GM21786 (cell line): ENCODE measurements around the gene TBCD.
"Not testable (repeated sequence)": the region's sequence is repeated elsewhere in the genome, so short reads cannot be mapped to it uniquely, and the experiment has no call there.

ENCODE experiments used
- ATAC-seq: cut with Tn5 transposase; IDR thresholded peaks from one replicate; pipeline ENCODE4 v1.9.1; 2021; ENCODE audit not compliant: unreplicated experiment

The TBCD gene

DNA sequence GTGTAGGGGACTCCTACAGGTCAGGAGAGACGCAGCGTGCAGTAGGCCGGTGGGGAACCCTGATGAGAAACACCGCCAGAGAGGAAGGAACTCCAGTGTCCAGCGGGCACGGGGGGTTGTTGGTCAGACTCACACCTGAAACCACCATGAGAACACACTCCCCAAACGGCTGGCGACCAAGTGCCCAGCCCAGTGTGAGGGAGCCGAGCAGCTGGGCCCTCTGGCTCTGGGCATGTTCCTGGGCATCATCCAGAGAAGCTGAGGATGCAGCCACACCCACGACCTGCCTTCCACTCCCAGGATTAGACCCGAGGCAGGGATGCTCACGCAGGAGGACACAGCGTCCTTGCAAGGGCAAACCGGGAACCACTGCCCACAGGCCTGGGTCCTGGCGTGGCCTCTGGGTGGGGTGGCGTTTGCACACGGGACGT lies 196.2 kb downstream of the TBCD start:
- ATAC-seq = no peak

DNA sequence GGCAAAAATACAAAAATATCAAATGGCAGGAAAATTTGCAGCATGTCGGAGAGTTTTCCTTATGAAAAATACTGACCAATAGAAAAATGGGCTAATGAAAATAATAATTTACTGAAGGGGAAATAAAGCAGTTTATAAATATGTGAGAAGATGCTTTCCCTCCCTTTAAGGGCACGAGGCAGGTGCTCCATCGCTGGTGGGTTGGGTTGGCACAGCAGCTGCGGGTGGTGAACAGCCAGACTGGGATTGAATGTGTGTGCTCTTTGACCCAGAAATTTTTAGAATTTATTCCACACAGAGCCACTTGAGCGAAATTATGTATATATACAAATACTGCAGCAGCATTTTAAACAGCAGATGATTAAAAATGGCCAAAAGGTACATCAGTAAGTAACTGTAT lies 197.1 kb downstream of the TBCD start:
- ATAC-seq = no peak

DNA sequence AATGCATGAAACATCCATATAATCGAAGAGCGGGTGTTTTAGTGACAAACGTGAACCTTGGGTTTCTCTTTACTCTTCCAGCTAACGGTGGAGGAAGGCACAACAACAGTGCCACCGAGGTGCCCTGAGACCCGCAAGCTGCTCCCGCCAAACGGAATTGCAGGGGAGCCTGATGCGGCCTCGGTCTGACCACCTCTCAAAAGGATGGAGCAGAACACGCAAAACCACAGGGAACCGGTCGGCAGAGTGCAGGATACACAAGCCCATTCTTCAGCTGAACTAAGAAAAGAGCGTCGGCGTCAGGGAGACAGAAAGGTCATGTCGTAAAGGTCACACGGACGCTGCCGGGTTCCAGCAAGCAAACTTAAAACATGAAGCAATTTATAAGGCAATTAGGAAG lies 197.5 kb downstream of the TBCD start:
- no peak for ATAC-seq

DNA sequence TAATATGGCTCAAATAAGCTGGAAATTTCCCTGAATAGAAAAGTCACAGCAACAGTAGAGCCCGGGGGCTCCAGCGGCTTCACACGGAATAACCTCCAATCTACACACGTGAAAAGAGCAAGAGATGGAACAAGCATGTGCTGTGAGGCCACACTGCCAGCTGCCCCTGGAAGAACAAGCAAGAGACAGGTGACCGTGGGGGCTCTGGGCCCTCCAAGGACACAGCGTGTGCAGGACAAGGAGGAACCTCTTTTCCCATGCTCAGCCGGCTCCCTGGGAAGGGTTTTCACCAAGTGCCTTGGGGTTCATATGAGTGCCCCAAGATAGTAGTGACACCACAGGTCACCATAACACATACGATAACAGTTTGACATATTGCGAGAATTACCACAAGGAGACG lies 198.1 kb downstream of the TBCD start:
- ATAC-seq = no peak

DNA sequence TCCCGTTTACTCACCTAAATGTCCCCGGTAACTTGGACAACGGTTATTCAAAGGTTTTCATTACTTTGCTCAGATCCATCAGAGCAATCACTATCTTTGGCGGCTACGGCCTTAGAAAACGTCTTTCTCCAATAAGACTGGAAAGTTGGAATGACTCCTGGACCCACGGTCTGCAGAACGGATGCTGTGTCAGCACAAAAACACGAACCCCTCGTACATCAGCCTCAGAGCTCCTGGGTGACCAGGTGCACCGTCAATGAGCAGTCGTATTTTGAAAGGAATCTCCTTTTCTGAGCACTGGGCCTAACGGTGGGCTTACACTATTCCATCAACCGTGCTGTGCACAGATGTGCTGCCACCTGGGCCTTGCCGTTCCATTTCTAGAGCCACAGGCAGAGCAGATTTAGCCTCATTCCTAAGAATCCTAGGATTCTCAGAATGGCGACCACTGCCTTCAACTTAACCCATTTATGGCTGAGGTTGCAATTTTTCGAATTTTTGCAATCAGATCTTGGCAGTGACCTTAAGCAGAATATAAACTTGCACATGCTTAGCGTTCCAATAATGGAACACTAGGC lies 198.7 kb downstream of the TBCD start:
- no peak for ATAC-seq

DNA sequence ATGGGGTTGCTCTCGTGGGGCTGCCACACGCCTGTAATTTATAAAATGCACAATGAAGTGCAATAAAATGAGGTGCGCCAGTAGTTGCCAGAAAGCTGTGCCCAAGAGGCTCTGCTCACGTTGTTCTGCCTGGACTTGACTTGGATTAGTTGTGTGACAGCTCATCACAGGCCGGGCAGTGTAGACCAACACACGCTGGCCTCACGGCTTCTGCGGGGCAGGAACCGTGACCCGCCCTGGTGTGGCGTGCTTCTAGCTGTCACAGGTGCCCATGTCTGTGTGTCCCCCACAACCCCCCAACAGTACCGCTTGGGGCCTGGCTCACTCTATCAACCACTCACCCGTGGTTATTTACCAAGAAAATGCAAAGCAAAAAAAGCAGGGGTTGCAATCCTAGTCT lies 200.2 kb downstream of the TBCD start:
- ATAC-seq = no peak

DNA sequence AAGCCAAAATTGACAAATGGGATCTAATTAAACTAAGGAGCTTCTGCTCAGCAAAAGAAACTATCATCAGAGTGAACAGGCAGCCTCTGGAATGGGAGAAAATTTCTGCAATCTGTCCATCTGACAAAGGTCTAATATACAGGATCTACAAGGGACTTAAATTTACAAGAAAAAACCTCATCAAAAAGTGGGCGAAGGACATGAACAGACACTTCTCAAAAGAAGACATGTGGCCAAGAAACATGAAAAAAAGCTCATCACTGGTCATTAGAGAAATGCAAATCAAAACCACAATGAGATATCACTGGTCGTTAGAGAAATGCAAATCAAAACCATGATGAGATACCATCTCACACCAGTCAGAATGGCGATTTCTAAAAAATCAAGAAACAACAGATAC lies 203.2 kb downstream of the TBCD start:
- not testable (repeated sequence) for ATAC-seq

DNA sequence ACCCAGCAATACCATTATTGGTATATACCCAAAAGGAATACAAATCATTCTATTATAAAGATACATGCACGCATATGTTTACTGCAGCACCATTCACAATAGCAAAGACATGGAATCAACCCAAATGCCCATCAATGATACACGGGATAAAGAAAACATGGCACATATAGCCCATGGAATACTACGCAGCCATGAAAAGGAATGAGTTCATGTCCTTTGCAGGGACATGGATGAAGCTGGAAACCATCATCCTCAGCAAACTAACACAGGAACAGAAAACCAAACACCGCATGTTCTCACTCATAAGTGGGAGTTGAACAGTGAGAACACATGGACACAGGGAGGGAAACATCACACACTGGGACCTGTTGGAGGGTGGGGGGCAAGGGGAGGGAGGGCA lies 203.8 kb downstream of the TBCD start:
- ATAC-seq = not testable (repeated sequence)

DNA sequence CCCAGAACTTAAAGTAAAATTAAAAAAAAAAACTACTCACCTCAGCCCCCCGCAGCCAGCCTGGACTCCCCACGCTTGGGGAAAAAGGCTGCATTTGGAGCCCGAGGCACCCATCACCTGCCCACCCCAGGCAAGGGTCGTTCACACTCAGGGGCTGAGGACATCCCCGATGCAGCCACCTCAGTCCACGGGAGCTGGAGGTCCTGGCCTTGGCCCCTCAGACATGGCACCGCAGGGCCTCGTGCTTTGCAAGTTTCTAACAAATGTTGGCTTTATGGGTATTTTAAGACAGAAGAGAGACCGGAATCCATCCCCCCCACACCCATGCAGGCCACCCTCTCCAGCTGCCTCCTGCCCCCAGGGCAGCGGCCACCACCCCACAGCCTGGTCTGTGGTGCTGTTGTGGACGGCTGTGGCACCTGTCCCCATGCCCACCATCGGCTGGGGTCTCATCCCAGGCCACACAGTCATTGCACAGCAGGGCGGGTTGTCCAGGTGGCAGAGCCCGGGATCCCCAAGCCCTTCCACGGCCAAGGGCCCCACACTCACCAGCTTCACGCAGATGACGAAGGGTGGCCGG lies 204.4 kb downstream of the TBCD start:
- no peak for ATAC-seq

DNA sequence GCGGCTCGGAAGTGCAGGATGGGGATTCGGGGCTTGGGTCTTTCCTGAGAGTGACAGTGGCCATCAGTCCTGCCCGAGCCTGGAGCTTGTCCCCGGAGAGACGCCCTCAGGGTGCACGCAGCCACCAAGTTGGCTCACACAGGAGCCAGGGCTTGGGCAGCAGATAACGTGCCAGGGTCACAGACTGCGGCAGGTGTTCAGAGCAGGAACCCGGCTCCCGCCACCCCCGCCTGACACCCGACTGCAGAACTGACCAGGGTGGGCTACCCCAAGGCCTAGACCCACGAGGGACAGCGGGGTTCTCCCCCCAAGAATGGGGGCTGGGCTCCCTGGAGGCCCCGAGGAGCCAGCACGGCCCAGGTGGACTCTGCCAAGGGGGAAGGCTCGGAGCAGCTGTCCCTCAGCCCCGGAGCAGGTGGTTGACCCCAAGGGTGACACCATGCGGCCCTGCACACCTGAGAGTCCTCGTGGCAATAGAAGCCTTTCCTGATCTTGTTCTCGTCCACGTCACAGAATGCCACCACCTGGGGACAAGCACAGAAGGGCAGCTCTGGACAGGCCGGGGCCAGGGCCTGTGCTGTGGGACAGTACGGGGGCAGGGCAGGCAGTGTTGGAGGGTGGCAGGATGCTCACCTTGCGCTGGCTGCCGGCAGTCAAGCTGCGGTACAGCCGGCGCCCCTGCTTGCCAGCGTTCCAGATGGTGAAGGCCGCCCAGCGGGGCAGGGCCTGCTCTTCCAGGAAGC lies 205.0 kb downstream of the TBCD start:
- ATAC-seq = no peak

DNA sequence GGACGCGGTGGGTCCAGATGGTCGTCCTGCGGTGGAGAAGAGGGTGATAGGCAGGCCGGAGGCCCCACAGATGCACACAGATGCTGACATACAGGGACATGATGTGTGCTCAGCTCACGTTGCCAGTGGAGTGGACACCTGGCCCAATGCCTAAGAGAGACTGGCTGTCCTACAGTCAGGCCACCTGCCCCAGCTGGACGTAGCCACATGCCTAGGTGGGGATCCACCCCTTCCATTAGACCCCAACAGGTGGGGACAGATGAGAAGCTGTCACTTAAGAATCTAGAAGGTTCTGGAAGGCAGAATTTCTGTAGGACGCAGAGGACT lies 205.6 kb downstream of the TBCD start:
- no peak for ATAC-seq

DNA sequence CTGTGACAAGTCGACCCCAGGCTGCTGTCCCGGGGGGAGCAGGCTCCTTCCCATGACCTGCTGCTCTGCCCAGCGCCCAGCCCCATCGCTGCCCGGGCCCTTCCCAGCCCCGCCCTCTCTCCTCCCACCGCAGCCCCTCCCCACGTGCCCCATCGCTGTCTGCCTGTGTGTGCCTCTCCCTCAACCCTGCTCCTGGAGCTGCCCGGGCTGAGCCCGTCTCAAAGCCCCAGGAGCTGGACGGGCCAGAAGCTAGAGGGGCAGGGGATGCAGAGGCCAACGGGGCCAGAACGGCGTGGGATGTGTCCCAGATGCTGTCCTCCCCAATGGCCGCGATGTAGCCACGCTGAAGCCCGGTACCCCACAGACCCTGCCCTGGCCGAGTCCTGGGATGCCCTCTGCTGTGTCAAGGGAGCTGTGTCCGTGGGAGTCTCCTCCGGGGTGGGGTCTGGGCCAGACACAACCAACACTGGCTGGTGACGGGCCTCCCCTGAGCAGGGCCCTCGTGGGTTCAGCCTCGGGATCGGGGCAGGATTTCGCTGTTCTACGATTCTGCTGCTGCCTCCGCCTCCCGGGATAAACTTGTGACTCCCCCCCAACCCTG lies 206.2 kb downstream of the TBCD start:
- ATAC-seq = no peak

DNA sequence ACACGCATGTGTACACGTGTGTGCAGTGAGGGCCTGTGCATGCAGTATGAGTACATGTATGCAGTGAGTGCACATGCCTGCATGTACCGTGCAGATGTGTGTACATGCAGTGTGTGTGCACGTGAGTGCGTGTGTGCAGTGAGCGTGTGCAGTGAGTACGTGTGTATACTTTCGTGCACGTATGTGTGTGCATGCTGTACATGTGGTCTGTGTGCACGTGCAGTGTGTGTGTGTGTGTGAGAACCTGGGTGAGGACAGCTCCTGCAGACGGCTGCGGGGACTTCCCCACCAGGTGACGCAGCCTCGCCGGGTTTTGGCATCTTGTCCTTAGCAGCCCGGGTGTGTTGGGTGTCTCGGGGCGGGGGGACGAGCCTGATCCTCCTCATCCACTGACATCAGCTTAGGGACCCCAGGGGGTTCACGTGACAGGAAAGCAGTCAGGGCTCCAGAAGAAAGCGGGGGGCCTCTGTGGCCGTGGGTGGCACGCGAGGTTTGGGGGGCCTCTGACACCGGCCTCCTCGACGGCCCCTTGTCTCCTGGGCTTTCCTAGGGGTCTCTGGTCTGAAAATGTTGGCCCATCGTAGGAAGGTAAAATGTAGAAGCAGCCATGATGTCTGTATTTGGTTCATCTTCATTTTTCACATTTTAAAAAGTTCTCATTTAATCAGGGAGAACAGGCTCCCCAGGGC lies 207.5 kb downstream of the TBCD start:
- no peak for ATAC-seq

DNA sequence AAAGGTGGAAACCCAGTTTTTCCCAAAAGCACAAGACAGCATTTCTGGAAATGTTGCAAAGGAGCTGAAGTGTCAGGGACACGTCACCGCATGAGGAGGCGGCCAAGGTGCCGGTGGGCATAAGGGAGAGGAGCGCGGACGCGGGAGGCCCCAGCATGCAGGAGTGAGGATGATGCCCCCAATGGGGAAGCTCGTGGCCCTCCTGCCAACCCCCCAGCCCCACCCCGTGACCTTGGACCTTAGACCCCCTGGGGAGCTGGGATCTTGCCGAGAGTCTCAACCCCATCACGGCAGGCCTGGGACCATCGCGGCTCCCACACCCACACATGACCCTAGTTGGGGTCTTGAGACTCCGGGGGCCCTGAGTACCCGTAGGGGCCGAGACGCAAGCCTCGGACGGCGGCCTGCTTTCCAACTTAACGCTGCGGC lies 208.1 kb downstream of the TBCD start:
- ATAC-seq = no peak

DNA sequence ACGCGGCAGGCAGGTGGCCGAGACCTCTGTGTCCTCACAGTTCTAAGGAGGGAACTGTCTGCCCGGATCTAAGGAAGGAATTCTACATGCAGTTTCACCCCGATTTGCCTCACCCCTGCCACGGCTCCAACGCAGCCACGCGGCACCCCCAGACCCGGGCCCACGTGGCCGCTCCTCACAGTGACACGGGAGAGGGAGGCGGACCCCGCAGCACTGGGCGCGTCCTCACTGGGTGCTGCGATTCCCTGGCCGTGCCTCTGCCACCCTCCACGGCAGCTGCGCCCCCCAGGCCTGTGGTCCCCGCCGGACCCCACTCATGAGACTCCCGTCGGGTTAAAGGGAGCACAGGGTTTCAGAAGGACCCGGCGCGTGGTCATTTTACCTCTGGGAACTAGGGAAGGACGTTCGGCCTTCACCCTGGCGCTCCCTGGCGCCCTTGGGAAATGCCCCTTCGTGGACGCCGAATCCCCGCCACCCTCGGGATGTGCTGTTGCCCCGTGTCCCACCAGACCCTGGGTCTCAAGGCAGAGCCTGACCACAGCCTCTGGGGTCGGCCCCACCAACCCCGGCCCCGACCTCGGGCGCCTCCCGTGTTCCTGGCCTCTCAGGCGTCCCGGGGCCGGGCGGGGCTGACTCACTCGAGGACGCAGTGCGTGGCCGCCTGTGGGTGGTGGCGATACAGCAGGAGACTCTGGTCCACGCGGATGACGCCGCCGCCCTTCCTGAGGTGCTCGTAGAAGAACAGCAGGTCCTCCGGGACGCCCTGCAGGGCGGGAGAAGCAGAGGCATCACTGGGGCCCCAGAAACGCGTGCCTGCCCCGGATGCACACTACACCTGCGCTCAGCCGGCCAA lies 208.8 kb downstream of the TBCD start:
- ATAC-seq = no peak

DNA sequence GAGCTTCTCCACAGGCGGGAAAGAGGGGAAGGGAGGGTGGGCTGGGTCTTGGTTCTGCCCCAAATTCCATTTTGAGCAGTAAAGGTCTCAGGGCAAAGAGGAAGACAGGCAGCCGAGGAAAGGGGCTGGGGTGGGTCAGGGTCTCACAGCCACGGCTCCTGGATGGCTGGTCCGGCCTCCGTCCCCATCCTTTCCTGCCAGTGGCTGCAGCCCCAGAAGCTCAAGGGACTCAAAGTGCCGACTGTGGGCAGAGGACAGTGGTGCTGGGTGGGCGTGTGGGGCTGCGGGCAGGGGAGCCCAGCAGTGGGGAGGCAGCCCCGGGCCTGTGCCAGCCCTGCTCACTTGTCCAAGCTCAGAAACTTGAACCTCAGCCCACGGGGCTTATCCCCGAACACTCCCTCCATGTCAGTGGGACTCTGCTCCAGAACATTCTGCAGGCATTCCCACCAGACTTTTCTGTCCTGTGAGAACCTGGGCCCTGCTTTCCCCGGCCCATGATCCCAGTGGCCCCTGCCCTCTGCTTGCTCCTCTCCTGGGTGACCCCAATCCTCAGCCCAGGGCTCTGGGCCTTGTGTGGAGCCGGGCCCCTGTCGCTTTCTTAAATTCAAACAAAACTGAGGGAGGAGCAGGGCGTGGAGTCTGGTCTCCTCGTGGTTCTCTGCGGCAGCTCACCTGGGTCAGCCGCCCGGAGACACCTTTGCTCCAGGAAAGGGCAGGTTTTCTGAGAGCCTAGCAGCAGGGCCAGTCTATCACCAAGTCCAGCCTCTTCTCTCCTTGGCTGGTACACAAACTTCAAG lies 209.7 kb downstream of the TBCD start:
- ATAC-seq = no peak

DNA sequence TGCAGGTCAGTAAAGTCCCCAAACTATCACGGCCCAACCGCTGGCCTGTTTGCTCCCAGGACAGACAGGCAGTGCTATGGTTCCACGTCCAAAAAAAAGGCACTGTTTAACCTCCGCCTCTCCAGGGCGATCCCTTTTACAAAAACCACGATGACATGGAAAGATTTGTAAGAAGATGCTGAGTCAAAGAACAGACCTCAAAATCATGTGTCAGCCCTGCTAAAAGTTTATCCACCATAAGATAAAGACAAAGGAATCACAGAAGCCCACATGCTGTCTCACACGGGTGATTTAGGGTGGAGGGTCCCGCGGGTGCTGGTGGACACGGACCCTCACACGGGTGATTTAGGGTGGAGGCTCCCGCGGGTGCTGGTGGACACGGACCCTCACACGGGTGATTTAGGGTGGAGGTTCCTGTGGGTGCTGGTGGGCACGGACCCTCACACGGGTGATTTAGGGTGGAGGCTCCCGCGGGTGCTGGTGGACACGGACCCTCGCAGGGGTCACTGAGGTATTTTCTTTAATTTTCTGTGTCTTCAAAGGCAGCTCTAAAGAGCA lies 210.4 kb downstream of the TBCD start:
- ATAC-seq = no peak

DNA sequence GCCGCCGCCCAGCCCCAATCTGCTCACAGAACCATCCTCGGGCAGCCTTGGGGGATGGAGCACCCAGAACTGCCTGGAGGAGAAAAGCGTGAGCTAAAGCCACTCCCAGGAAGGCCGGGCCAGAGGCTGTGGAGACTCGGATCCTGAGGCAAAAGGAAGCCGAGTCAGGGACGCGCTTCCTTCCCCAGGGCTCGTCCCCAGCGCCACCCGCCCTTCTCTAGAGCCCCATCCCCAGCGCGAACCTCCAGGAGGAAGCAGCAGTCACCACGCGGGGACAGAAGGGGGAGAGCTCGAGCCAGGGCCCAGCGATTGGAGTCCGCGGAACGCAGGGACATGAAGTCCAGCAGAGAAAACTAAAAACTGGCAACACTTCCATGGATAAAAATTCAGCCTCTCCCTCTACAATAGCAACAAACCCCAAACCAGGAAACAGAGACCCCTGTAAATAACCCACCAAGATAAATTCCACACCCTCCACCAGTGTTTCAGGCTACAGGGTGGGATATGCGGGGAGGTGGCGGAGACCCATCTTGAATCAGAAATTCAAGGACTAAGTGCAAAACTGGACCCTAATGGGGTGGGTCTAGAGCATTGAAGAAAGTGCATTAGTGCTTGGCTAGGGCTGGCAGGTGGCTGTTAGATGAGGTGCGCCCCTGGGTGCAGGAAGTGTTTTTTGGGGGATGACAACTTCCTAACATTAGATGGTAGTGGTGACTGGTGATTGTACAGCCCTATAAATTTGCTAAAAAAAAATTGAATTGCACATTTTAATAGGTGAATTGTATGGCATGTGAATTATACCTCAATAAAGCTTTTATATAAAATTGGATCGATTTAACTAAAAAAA lies 211.5 kb downstream of the TBCD start:
- no peak for ATAC-seq

DNA sequence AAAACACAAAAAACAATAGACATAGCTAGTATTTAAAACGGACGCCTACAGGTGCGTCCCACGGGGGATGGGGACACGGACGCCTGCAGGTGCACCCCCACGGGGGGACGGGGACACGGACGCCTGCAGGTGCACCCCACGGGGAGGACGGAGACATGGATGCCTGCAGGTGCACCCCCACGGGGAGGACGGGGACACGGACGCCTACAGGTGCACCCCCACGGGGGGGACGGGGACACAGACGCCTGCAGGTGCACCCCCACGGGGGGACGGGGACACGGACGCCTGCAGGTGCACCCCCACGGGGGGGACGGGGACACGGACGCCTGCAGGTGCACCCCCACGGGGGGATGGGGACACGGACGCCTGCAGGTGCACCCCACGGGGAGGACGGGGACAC lies 212.6 kb downstream of the TBCD start:
- not testable (repeated sequence) for ATAC-seq
